IMR-90 (cell line): Measurements from ENCODE around the gene RGS14. TPM values are rescaled to one million over a fixed set of nuclear protein-coding genes. Genes with fewer than 3 reads are reported as not detected.

ENCODE experiments used
- ATAC-seq: fragments of 200-7000 bp; cut with Tn5 transposase; 2 replicates; pipeline ENCODE4 v1.9.1; 2020; ENCODE audit warnings: low read depth, mild to moderate bottlenecking, moderate library complexity
- BruUV-seq: library from RNA; stranded (reverse); fragments of 400-500 nt; replicated peaks from 2 replicates; lab custom pipeline; 2021; lab: Mats Ljungman, UMichigan
- CTCF ChIA-PET: fragments of 300-600 bp; formaldehyde crosslinking; extraction: SDS; loops from one replicate; lab custom pipeline; 2021; ENCODE audit warnings: antibody characterized with exemption; lab: Yijun Ruan, JAX
- POLR2A ChIA-PET: fragments of 300-600 bp; sonication (Branson Sonifier 250); formaldehyde crosslinking; loops from one replicate; lab custom pipeline; 2022; ENCODE audit warnings: antibody characterized with exemption; ENCODE audit not compliant: unreplicated experiment; lab: Charles Lee
- DNase-seq: peaks from one replicate; pipeline ENCODE4 v3.0.0; 2013
- H2AFZ ChIP-seq: replicated peaks from 2 replicates; pipeline ENCODE3; 2013; ENCODE audit warnings: low read length, mild to moderate bottlenecking; ENCODE audit not compliant: poor library complexity
- H2AK5ac ChIP-seq: 2 replicates; pipeline ENCODE4 v1.6.1; 2013; ENCODE audit warnings: low read depth, low read length, inconsistent platforms
- H2AK9ac ChIP-seq: replicated peaks from 2 replicates; pipeline ENCODE3; 2013; ENCODE audit warnings: mild to moderate bottlenecking, low read depth, low read length, moderate library complexity; ENCODE audit not compliant: poor library complexity
- H2BK120ac ChIP-seq: 2 replicates; pipeline ENCODE4 v1.6.1; 2013; ENCODE audit warnings: low read depth, low read length, inconsistent platforms
- H2BK15ac ChIP-seq: 3 replicates; pipeline ENCODE4 v1.6.1; 2013; ENCODE audit warnings: low read depth, low read length, inconsistent platforms
- H2BK20ac ChIP-seq: 2 replicates; pipeline ENCODE4 v1.6.1; 2013; ENCODE audit warnings: low read depth, mild to moderate bottlenecking, inconsistent platforms, low read length, moderate library complexity
- H2BK5ac ChIP-seq: 2 replicates; pipeline ENCODE4 v1.6.1; 2013; ENCODE audit warnings: mild to moderate bottlenecking, low read depth, low read length, inconsistent platforms; ENCODE audit not compliant: poor library complexity, severe bottlenecking
- H3K14ac ChIP-seq: replicated peaks from 2 replicates; pipeline ENCODE4 v1.6.1; 2013; ENCODE audit warnings: low read depth, low read length, inconsistent platforms
- H3K18ac ChIP-seq: 2 replicates; pipeline ENCODE4 v1.6.1; 2013; ENCODE audit warnings: low read depth, low read length, control low read depth
- H3K23ac ChIP-seq: 2 replicates; pipeline ENCODE4 v1.6.1; 2013; ENCODE audit warnings: low read depth, low read length, inconsistent platforms
- H3K27ac ChIP-seq: 2 replicates; pipeline ENCODE4 v1.5.1; 2013; ENCODE audit warnings: mild to moderate bottlenecking, control low read depth, low read length; ENCODE audit not compliant: insufficient read depth
- H3K27me3 ChIP-seq: 2 replicates; pipeline ENCODE4 v1.6.1; 2013; ENCODE audit warnings: low read length; ENCODE audit not compliant: control insufficient read depth, insufficient read depth
- H3K36me3 ChIP-seq: 2 replicates; pipeline ENCODE4 v1.6.1; 2013; ENCODE audit warnings: low read length, mixed read lengths; ENCODE audit not compliant: control insufficient read depth, insufficient read depth
- H3K4ac ChIP-seq: 2 replicates; pipeline ENCODE4 v1.6.1; 2013; ENCODE audit warnings: low read depth, low read length, inconsistent platforms
- H3K4me1 ChIP-seq: 2 replicates; pipeline ENCODE4 v1.6.1; 2013; ENCODE audit warnings: low read length, mixed read lengths; ENCODE audit not compliant: control insufficient read depth, insufficient read depth
- H3K4me2 ChIP-seq: 2 replicates; pipeline ENCODE4 v1.6.1; 2013; ENCODE audit warnings: low read depth, mild to moderate bottlenecking, control low read depth, low read length, moderate library complexity
- H3K4me3 ChIP-seq: 2 replicates; pipeline ENCODE4 v1.5.1; 2013; ENCODE audit warnings: low read depth, mild to moderate bottlenecking, control low read depth, low read length, moderate library complexity; ENCODE audit not compliant: insufficient read depth
- H3K56ac ChIP-seq: 2 replicates; pipeline ENCODE4 v1.6.1; 2013; ENCODE audit warnings: low read length, inconsistent platforms; ENCODE audit not compliant: insufficient read depth; ENCODE audit errors: extremely low read depth
- H3K79me1 ChIP-seq, 2 experiments: 2 replicates each; pipeline ENCODE4 v1.6.1; 2013; ENCODE audit warnings: low read length in 2 of 2, inconsistent platforms in 1 of 2, low read depth in 1 of 2
- H3K9ac ChIP-seq: 2 replicates; pipeline ENCODE4 v1.6.1; 2013; ENCODE audit warnings: low read depth, low read length, control low read depth
- H3K9me1 ChIP-seq: 2 replicates; pipeline ENCODE4 v1.6.1; 2013; ENCODE audit warnings: low read length, inconsistent platforms; ENCODE audit not compliant: insufficient read depth
- H3K9me3 ChIP-seq: 2 replicates; pipeline ENCODE4 v1.6.1; 2013; ENCODE audit warnings: low read length; ENCODE audit not compliant: control insufficient read depth, insufficient read depth
- H4K20me1 ChIP-seq: 2 replicates; pipeline ENCODE4 v1.6.1; 2013; ENCODE audit warnings: low read length, inconsistent platforms; ENCODE audit not compliant: insufficient read depth
- H4K5ac ChIP-seq: 2 replicates; pipeline ENCODE4 v1.6.1; 2013; ENCODE audit warnings: mild to moderate bottlenecking, low read depth, low read length, control low read depth
- H4K8ac ChIP-seq, 2 experiments: 2 replicates each; pipeline ENCODE4 v1.6.1; 2013; ENCODE audit warnings: low read depth in 2 of 2, low read length in 2 of 2, control low read depth in 1 of 2, inconsistent platforms in 1 of 2
- H4K91ac ChIP-seq: 2 replicates; pipeline ENCODE4 v1.6.1; 2013; ENCODE audit warnings: low read depth, low read length, inconsistent platforms; ENCODE audit not compliant: insufficient read depth
- BHLHE40 ChIP-seq: fragments of 150-350 bp; IDR thresholded peaks from 2 replicates; pipeline ENCODE4 v1.6.1; 2016; ENCODE audit warnings: mild to moderate bottlenecking, low read depth, low read length
- CEBPB ChIP-seq: IDR thresholded peaks from 2 replicates; pipeline ENCODE4 v1.6.1; 2012; ENCODE audit warnings: low read depth, low read length, improper control_type of control experiment
- CHD1 ChIP-seq: IDR thresholded peaks from 2 replicates; pipeline ENCODE4 v1.6.1; 2012; ENCODE audit warnings: low read depth, low read length, improper control_type of control experiment
- CTCF ChIP-seq: conservative IDR thresholded peaks from 2 replicates; pipeline ENCODE4 v1.5.1; 2012; ENCODE audit warnings: mild to moderate bottlenecking, low read depth, low read length, improper control_type of control experiment
- ELK1 ChIP-seq: fragments of 150-350 bp; IDR thresholded peaks from 2 replicates; pipeline ENCODE4 v1.6.1; 2016; ENCODE audit warnings: low read depth, mild to moderate bottlenecking, low read length, moderate library complexity, borderline replicate concordance
- MAFK ChIP-seq: IDR thresholded peaks from 2 replicates; pipeline ENCODE4 v1.6.1; 2012; ENCODE audit warnings: low read depth, low read length, improper control_type of control experiment
- MAZ ChIP-seq: IDR thresholded peaks from 2 replicates; pipeline ENCODE4 v1.6.1; 2012; ENCODE audit warnings: low read depth, mild to moderate bottlenecking, low read length, improper control_type of control experiment, moderate library complexity, borderline replicate concordance
- MXI1 ChIP-seq: IDR thresholded peaks from 2 replicates; pipeline ENCODE4 v1.6.1; 2012; ENCODE audit warnings: low read depth, mild to moderate bottlenecking, low read length, moderate library complexity, borderline replicate concordance
- NFE2L2 ChIP-seq: fragments of 150-350 bp; IDR thresholded peaks from 2 replicates; pipeline ENCODE4 v1.6.1; 2016; ENCODE audit warnings: low read depth, mild to moderate bottlenecking, low read length
- POLR2A ChIP-seq: IDR thresholded peaks from 2 replicates; pipeline ENCODE4 v1.6.1; 2012; ENCODE audit warnings: mild to moderate bottlenecking, low read depth, low read length
- RAD21 ChIP-seq: IDR thresholded peaks from 2 replicates; pipeline ENCODE4 v1.6.1; 2012; ENCODE audit warnings: low read length, improper control_type of control experiment
- RCOR1 ChIP-seq: IDR thresholded peaks from 2 replicates; pipeline ENCODE4 v1.6.1; 2012; ENCODE audit warnings: mild to moderate bottlenecking, low read length, improper control_type of control experiment; ENCODE audit not compliant: insufficient replicate concordance
- RFX5 ChIP-seq: IDR thresholded peaks from 2 replicates; pipeline ENCODE4 v1.8.0; 2012; ENCODE audit warnings: low read depth, mild to moderate bottlenecking, low read length, moderate library complexity
- SMC3 ChIP-seq: fragments of 150-350 bp; IDR thresholded peaks from 2 replicates; pipeline ENCODE4 v1.6.1; 2016; ENCODE audit warnings: low read depth, mild to moderate bottlenecking, antibody characterized with exemption, low read length, moderate library complexity
- WGBS, 2 experiments: methylation state at CpG; one replicate each; pipeline versions ENCODE4 v1.1.5 to v1.1.7; 2013; ENCODE audit warnings: missing lambda C conversion rate in 2 of 2; ENCODE audit not compliant: insufficient read length in 1 of 2; ENCODE audit errors: extremely low coverage in 2 of 2; 5-methylcytosine and 5-hydroxymethylcytosine counted together
- dilution Hi-C: fragments of 300-500 bp; cut with HindIII; formaldehyde crosslinking; loops from one replicate; pipeline ENCODE4 v1.14.3; 2018; ENCODE audit warnings: low sequenced_read_pairs; ENCODE audit not compliant: unreplicated experiment
- in situ Hi-C: fragments of 300-500 bp; cut with MboI; formaldehyde crosslinking; loops from 3 replicates; pipeline ENCODE4 v1.14.3; 2019; ENCODE audit warnings: low sequenced_read_pairs, inconsistent platforms, mixed read lengths
- intact Hi-C: fragments of 100-400 bp; cut with micrococcal nuclease; formaldehyde crosslinking; loops from 2 replicates; pipeline ENCODE4 v1.10.0; 2022
- polyA plus RNA-seq, 3 experiments: library from polyadenylated mRNA; depleted of rRNA; stranded (reverse); fragments of >200 nt; gene quantifications; 2 replicates each; pipeline ENCODE4 v1.2.3, GENCODE V29; 2012; ENCODE audit warnings: low replicate concordance in 1 of 3
- total RNA-seq: library from RNA; depleted of rRNA; stranded (reverse); fragments of >200 nt; gene quantifications from 2 replicates; pipeline ENCODE4 v1.2.3, GENCODE V29; 2012
- TF ChIP-seq, protein P1 (sequence below): fragments of 150-350 bp; IDR thresholded peaks from 2 replicates; pipeline ENCODE4 v1.6.1; 2017; ENCODE audit warnings: mild to moderate bottlenecking, antibody characterized with exemption, low read length, low read depth

Gene RGS14
- total and polyA plus RNA-seq, 2 of the 4 experiments (the other 2 are of a cell fraction), result 1.1 to 6.5 TPM

- no peak overlapping the region for H2AK5ac ChIP-seq
- H3K79me1 ChIP-seq, result peaks cover 5 to 17% of the 10 kb centered on the region in 2 experiments; a peak in 2 of 4 replicates
- no peak overlapping the region for H3K4ac ChIP-seq
- no peaks in the 10 kb centered on the region for H3K27me3 ChIP-seq
- H3K9me1 ChIP-seq, result no peaks in the 10 kb centered on the region
- no peak overlapping the region for H2BK5ac ChIP-seq
- no peak overlapping the region for H2BK20ac ChIP-seq
- peak overlapping the region; percentile 27 for H2AFZ ChIP-seq
- no peak overlapping the region for H2BK120ac ChIP-seq
- H4K8ac ChIP-seq, result no peak overlapping the region
- BruUV-seq, result no TSS peak
- in situ Hi-C loops, result no loop called here
- H3K56ac ChIP-seq, result no peak overlapping the region
- dilution Hi-C loops, result no loop called here
- H3K18ac ChIP-seq, result no peak overlapping the region
- intact Hi-C loops, result no loop called here
- peaks cover 73% of the 10 kb centered on the region for H3K36me3 ChIP-seq
- H3K14ac ChIP-seq, result no peak overlapping the region
- H3K4me1 ChIP-seq, result no peaks in the 10 kb centered on the region
- H3K9ac ChIP-seq, result no peak overlapping the region
- no peak for ATAC-seq
- DNase-seq, result no peak
- CTCF ChIA-PET, result no interaction called here
- no peak overlapping the region for H2BK15ac ChIP-seq
- H4K5ac ChIP-seq, result no peak overlapping the region
- no peak overlapping the region for H3K4me3 ChIP-seq
- no peak overlapping the region for H3K27ac ChIP-seq
- no peak overlapping the region for H2AK9ac ChIP-seq
- H4K91ac ChIP-seq, result no peak overlapping the region
- no peak overlapping the region for H3K23ac ChIP-seq
- no peaks in the 10 kb centered on the region for H3K9me3 ChIP-seq
- POLR2A ChIA-PET, result no interaction called here
- no peaks in the 10 kb centered on the region; the same call in 1 of the 2 replicates for H4K20me1 ChIP-seq
- no peak overlapping the region for H3K4me2 ChIP-seq
- WGBS, 2 experiments, result 95% methylated on average over 18 of the region's 35 CpGs; no CpG with 5 or more reads in 1 of the 2 experiments
- TF ChIP-seq MXI1, result no peak
- no peak for TF ChIP-seq CEBPB
- TF ChIP-seq BHLHE40, result no peak
- TF ChIP-seq MAFK, result no peak
- no peak for TF ChIP-seq SMC3
- no peak for TF ChIP-seq RCOR1
- TF ChIP-seq RAD21, result no peak
- no peak for TF ChIP-seq CTCF
- no peak for TF ChIP-seq POLR2A
- TF ChIP-seq CHD1, result no peak
- no peak for TF ChIP-seq RFX5
- TF ChIP-seq MAZ, result no peak
- TF ChIP-seq, protein P1, sequence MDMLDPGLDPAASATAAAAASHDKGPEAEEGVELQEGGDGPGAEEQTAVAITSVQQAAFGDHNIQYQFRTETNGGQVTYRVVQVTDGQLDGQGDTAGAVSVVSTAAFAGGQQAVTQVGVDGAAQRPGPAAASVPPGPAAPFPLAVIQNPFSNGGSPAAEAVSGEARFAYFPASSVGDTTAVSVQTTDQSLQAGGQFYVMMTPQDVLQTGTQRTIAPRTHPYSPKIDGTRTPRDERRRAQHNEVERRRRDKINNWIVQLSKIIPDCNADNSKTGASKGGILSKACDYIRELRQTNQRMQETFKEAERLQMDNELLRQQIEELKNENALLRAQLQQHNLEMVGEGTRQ, result no peak
- no peak for TF ChIP-seq NFE2L2
- TF ChIP-seq ELK1, result no peak
Measured at GRCh38 chr5:177332031-177332895, 25.5 kb upstream of the RGS14 start.
